Stimulated activated CD4-positive, alpha-beta T cell treated with anti-CD3 and anti-CD28 coated beads, Interleukin-2, amount 100 ng/mL, for 48 hours (primary cell): ENCODE results near the gene GNAO1.

ENCODE experiments used
- DNase-seq, 2 donors: peaks; one replicate each; pipeline ENCODE4 v3.0.0-alpha.2; 2020

GNAO1 gene

GRCh38 chr16:56315955-56316354, 124.7 kb downstream of the GNAO1 start:
- no peak for DNase-seq

- DNase-seq = no peak
These were observed 125.3 kb downstream of the GNAO1 start for GRCh38 chr16:56316545-56316944.

- peak; percentile 74 to 81 for DNase-seq
These were observed 126.9 kb downstream of the GNAO1 start for GRCh38 chr16:56317998-56318826.

- DNase-seq = no peak
These were observed 127.5 kb downstream of the GNAO1 start for GRCh38 chr16:56318827-56319140.

GRCh38 chr16:56319376-56319775, 128.1 kb downstream of the GNAO1 start:
- no peak for DNase-seq

GRCh38 chr16:56320056-56320455, 128.8 kb downstream of the GNAO1 start:
- DNase-seq = no peak

GRCh38 chr16:56320811-56321558, 129.7 kb downstream of the GNAO1 start:
- DNase-seq = no peak

- DNase-seq = no peak
These were observed 130.3 kb downstream of the GNAO1 start for GRCh38 chr16:56321571-56321970.

GRCh38 chr16:56324406-56324805, 133.1 kb downstream of the GNAO1 start:
- no peak for DNase-seq

- no peak for DNase-seq
These were observed 134.7 kb downstream of the GNAO1 start for GRCh38 chr16:56325956-56326355.

GRCh38 chr16:56327071-56327928, 136.0 kb downstream of the GNAO1 start:
- no peak for DNase-seq

- DNase-seq = no peak
These were observed 136.6 kb downstream of the GNAO1 start for GRCh38 chr16:56327929-56328258.

GRCh38 chr16:56328276-56329022, 137.2 kb downstream of the GNAO1 start:
- DNase-seq = no peak

- DNase-seq = no peak
These were observed 138.6 kb downstream of the GNAO1 start for GRCh38 chr16:56329887-56330286.

GRCh38 chr16:56330476-56330875, 139.2 kb downstream of the GNAO1 start:
- no peak for DNase-seq

- no peak for DNase-seq
These were observed 140.1 kb downstream of the GNAO1 start for GRCh38 chr16:56331399-56331798.

- DNase-seq = no peak
These were observed 140.6 kb downstream of the GNAO1 start for GRCh38 chr16:56331915-56332314.

GRCh38 chr16:56332464-56333079, 141.3 kb downstream of the GNAO1 start:
- no peak for DNase-seq

- DNase-seq = no peak
These were observed 143.5 kb downstream of the GNAO1 start for GRCh38 chr16:56334761-56335160.

- no peak for DNase-seq
These were observed 144.9 kb downstream of the GNAO1 start for GRCh38 chr16:56336071-56336688.

GRCh38 chr16:56336711-56337110, 145.4 kb downstream of the GNAO1 start:
- DNase-seq = no peak
